T-helper 2 cell treated with Interferon-gamma antibody and Interleukin-4, amounts not matched to agents 5 μg/mL and 100 μg/mL, for 36 hours (primary cell): ENCODE results near the gene RBM17.

ENCODE experiments used
- DNase-seq: peaks from one replicate; pipeline ENCODE4 v3.0.0; 2021; ENCODE audit warnings: low spot score
- H3K27ac Mint-ChIP-seq: one replicate; pipeline ENCODE4 v1.8.0; 2021; ENCODE audit warnings: mild to moderate bottlenecking, mixed read lengths
- H3K27me3 Mint-ChIP-seq: one replicate; pipeline ENCODE4 v1.8.0; 2021; ENCODE audit warnings: low read depth, mixed read lengths
- H3K36me3 Mint-ChIP-seq: one replicate; pipeline ENCODE4 v1.8.0; 2021; ENCODE audit warnings: low read depth, mixed read lengths
- H3K4me1 Mint-ChIP-seq: one replicate; pipeline ENCODE4 v1.8.0; 2021; ENCODE audit warnings: low read depth, mixed read lengths
- H3K4me3 Mint-ChIP-seq: one replicate; pipeline ENCODE4 v1.8.0; 2022; ENCODE audit warnings: mild to moderate bottlenecking, moderate library complexity, mixed read lengths
- H3K9me3 Mint-ChIP-seq: one replicate; pipeline ENCODE4 v1.8.0; 2021; ENCODE audit warnings: mixed read lengths

The RBM17 gene

GRCh38 chr10:6146013-6146785 lies 57.4 kb downstream of the RBM17 start:
- Mint-ChIP-seq H3K9me3 (no peaks in the 10 kb centered on the region), H3K4me3 (peak overlapping the region; percentile 79), H3K27me3 (no peaks in the 10 kb centered on the region), H3K36me3 (peaks cover 20% of the 10 kb centered on the region), H3K27ac (no peak overlapping the region), H3K4me1 (peaks cover 59% of the 10 kb centered on the region)
- no peak for DNase-seq

GRCh38 chr10:6146921-6147320 lies 58.1 kb downstream of the RBM17 start:
- Mint-ChIP-seq H3K36me3 (peaks cover 24% of the 10 kb centered on the region), H3K4me1 (peaks cover 56% of the 10 kb centered on the region), H3K27me3 (no peaks in the 10 kb centered on the region), H3K4me3 (peak overlapping the region; percentile 79), H3K27ac (no peak overlapping the region), H3K9me3 (no peaks in the 10 kb centered on the region)
- DNase-seq: no peak

GRCh38 chr10:6148251-6148701 lies 59.4 kb downstream of the RBM17 start:
- no peak overlapping the region for H3K27ac Mint-ChIP-seq

GRCh38 chr10:6148908-6149307 lies 60.1 kb downstream of the RBM17 start:
- no peak for DNase-seq
- H3K36me3 Mint-ChIP-seq: peaks cover 26% of the 10 kb centered on the region
- H3K9me3 Mint-ChIP-seq: no peaks in the 10 kb centered on the region
- no peak overlapping the region for H3K4me3 Mint-ChIP-seq
- H3K4me1 Mint-ChIP-seq: peaks cover 51% of the 10 kb centered on the region
- no peak overlapping the region for H3K27ac Mint-ChIP-seq
- no peaks in the 10 kb centered on the region for H3K27me3 Mint-ChIP-seq

More at GRCh38 chr10:6148251-6148701, 59.4 kb downstream of the RBM17 start:
- Mint-ChIP-seq H3K4me3 (peak overlapping the region; percentile 11), H3K36me3 (peaks cover 25% of the 10 kb centered on the region), H3K27me3 (no peaks in the 10 kb centered on the region), H3K9me3 (no peaks in the 10 kb centered on the region), H3K4me1 (peaks cover 51% of the 10 kb centered on the region)
- DNase-seq: no peak

GRCh38 chr10:6151087-6151977 lies 62.5 kb downstream of the RBM17 start:
- DNase-seq: peak; percentile 45
- Mint-ChIP-seq H3K4me1 (peaks cover 44% of the 10 kb centered on the region), H3K9me3 (no peaks in the 10 kb centered on the region)

GRCh38 chr10:6153845-6154244 lies 65.0 kb downstream of the RBM17 start:
- H3K4me1 Mint-ChIP-seq: peaks cover 20% of the 10 kb centered on the region

More at GRCh38 chr10:6151087-6151977, 62.5 kb downstream of the RBM17 start:
- Mint-ChIP-seq H3K36me3 (peaks cover 26% of the 10 kb centered on the region), H3K4me3 (peak overlapping the region; percentile 75), H3K27ac (peak overlapping the region; percentile 82), H3K27me3 (no peaks in the 10 kb centered on the region)

GRCh38 chr10:6154566-6154965 lies 65.7 kb downstream of the RBM17 start:
- Mint-ChIP-seq H3K27me3 (no peaks in the 10 kb centered on the region), H3K36me3 (peaks cover 11% of the 10 kb centered on the region), H3K4me1 (peaks cover 16% of the 10 kb centered on the region), H3K9me3 (no peaks in the 10 kb centered on the region), H3K4me3 (no peak overlapping the region), H3K27ac (no peak overlapping the region)
- DNase-seq: no peak

More at GRCh38 chr10:6153845-6154244, 65.0 kb downstream of the RBM17 start:
- H3K27ac Mint-ChIP-seq: no peak overlapping the region
- H3K27me3 Mint-ChIP-seq: no peaks in the 10 kb centered on the region
- H3K36me3 Mint-ChIP-seq: peaks cover 12% of the 10 kb centered on the region
- no peaks in the 10 kb centered on the region for H3K9me3 Mint-ChIP-seq
- H3K4me3 Mint-ChIP-seq: no peak overlapping the region
- DNase-seq: no peak

- Mint-ChIP-seq H3K27ac (no peak overlapping the region), H3K9me3 (no peaks in the 10 kb centered on the region), H3K4me1 (peaks cover 14% of the 10 kb centered on the region), H3K36me3 (peaks cover under 1% of the 10 kb centered on the region), H3K4me3 (no peak overlapping the region), H3K27me3 (no peaks in the 10 kb centered on the region)
- no peak for DNase-seq
These were observed 69.4 kb downstream of the RBM17 start for GRCh38 chr10:6158276-6158675.

GRCh38 chr10:6161921-6162320 lies 73.1 kb downstream of the RBM17 start:
- Mint-ChIP-seq H3K4me3 (no peak overlapping the region), H3K27ac (no peak overlapping the region), H3K9me3 (no peaks in the 10 kb centered on the region), H3K4me1 (peaks cover 31% of the 10 kb centered on the region), H3K36me3 (peaks cover 9% of the 10 kb centered on the region), H3K27me3 (no peaks in the 10 kb centered on the region)
- no peak for DNase-seq

- H3K4me3 Mint-ChIP-seq: peak overlapping the region; percentile 68
- no peak for DNase-seq
- no peaks in the 10 kb centered on the region for H3K9me3 Mint-ChIP-seq
- H3K4me1 Mint-ChIP-seq: peaks cover 39% of the 10 kb centered on the region
- H3K27me3 Mint-ChIP-seq: no peaks in the 10 kb centered on the region
- peaks cover 14% of the 10 kb centered on the region for H3K36me3 Mint-ChIP-seq
- peak overlapping the region; percentile 72 for H3K27ac Mint-ChIP-seq
These were observed 73.9 kb downstream of the RBM17 start for GRCh38 chr10:6162589-6163356.

GRCh38 chr10:6163364-6164270 lies 74.8 kb downstream of the RBM17 start:
- H3K27ac Mint-ChIP-seq: peak overlapping the region; percentile 98
- H3K9me3 Mint-ChIP-seq: no peaks in the 10 kb centered on the region
- H3K27me3 Mint-ChIP-seq: no peaks in the 10 kb centered on the region
- peaks cover 16% of the 10 kb centered on the region for H3K36me3 Mint-ChIP-seq
- peaks cover 41% of the 10 kb centered on the region for H3K4me1 Mint-ChIP-seq
- DNase-seq: peak; percentile 92
- H3K4me3 Mint-ChIP-seq: peak overlapping the region; percentile 95

GRCh38 chr10:6164271-6165095 lies 75.6 kb downstream of the RBM17 start:
- Mint-ChIP-seq H3K27me3 (no peaks in the 10 kb centered on the region), H3K9me3 (no peaks in the 10 kb centered on the region), H3K4me3 (peak overlapping the region; percentile 95), H3K27ac (peak overlapping the region; percentile 98), H3K4me1 (peaks cover 46% of the 10 kb centered on the region), H3K36me3 (peaks cover 19% of the 10 kb centered on the region)
- DNase-seq: no peak
